Fibroblast of pulmonary artery (primary cell): ENCODE results near the gene GPR137B.

Source experiments
- DNase-seq: peaks from one replicate; pipeline ENCODE4 v3.0.0-alpha.2; 2010; ENCODE audit warnings: low read depth
- H3K4me3 ChIP-seq: replicated peaks from 2 replicates; pipeline ENCODE4 v1.5.1; 2011; ENCODE audit warnings: low read depth, mild to moderate bottlenecking, control low read depth, low read length, moderate library complexity
- TF ChIP-seq, protein P1 (sequence below): IDR thresholded peaks from 2 replicates; pipeline ENCODE4 v1.5.1; 2011; ENCODE audit warnings: mild to moderate bottlenecking, control low read depth, low read length, inconsistent platforms; ENCODE audit errors: missing control alignments

The GPR137B gene

DNA sequence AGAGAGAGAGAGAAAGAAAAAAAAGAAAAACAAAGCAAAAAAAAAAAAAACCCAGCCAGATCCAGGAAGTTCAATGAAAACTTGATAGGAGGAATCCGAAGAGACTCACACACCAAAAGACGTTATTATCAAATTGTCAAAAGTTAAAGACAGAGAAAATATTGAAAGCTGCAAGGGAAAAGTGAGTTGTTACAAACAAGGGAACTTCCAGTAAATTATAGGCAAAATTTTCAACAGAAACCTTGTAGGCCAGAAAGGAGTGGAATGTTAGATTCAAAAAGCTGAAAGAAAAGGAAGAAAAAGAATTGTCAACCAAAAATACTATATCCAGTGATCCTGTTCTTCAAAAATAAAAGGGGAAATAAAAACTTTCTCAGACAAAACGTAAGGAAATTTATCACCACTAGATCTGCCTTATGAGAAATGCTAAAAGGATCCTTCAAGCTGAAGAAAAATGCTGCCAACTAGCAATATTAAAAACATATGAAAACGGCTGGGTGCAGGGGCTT is 115.8 kb downstream of the GPR137B start:
- TF ChIP-seq, protein P1, sequence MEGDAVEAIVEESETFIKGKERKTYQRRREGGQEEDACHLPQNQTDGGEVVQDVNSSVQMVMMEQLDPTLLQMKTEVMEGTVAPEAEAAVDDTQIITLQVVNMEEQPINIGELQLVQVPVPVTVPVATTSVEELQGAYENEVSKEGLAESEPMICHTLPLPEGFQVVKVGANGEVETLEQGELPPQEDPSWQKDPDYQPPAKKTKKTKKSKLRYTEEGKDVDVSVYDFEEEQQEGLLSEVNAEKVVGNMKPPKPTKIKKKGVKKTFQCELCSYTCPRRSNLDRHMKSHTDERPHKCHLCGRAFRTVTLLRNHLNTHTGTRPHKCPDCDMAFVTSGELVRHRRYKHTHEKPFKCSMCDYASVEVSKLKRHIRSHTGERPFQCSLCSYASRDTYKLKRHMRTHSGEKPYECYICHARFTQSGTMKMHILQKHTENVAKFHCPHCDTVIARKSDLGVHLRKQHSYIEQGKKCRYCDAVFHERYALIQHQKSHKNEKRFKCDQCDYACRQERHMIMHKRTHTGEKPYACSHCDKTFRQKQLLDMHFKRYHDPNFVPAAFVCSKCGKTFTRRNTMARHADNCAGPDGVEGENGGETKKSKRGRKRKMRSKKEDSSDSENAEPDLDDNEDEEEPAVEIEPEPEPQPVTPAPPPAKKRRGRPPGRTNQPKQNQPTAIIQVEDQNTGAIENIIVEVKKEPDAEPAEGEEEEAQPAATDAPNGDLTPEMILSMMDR, result no peak
- DNase-seq, result no peak
- H3K4me3 ChIP-seq, result no peak overlapping the region
